Measurements from ENCODE around the gene STK10.

STK10 gene

GRCh38 chr5:172188893-172189692 is 1.1 kb upstream of the STK10 start:
- DNase-seq = no peak

GRCh38 chr5:172187118-172188032 is 649 bp downstream of the STK10 start:
- DNase-seq = peak; percentile 21

GRCh38 chr5:172186114-172186695 is 1.8 kb downstream of the STK10 start:
- no peak for DNase-seq

GRCh38 chr5:172185096-172185461 is 2.9 kb downstream of the STK10 start:
- no peak for DNase-seq

GRCh38 chr5:172183881-172184280 is 4.1 kb downstream of the STK10 start:
- no peak for DNase-seq

- DNase-seq = no peak
Observed at GRCh38 chr5:172182291-172182690, 5.7 kb downstream of the STK10 start.

GRCh38 chr5:172180936-172181335 is 7.1 kb downstream of the STK10 start:
- no peak for DNase-seq

GRCh38 chr5:172178991-172179989 is 8.7 kb downstream of the STK10 start:
- DNase-seq = no peak

- no peak for DNase-seq
Observed at GRCh38 chr5:172178301-172178987, 9.6 kb downstream of the STK10 start.

- no peak for DNase-seq
Observed at GRCh38 chr5:172177176-172177575, 10.8 kb downstream of the STK10 start.

- no peak for DNase-seq
Observed at GRCh38 chr5:172175263-172175719, 12.7 kb downstream of the STK10 start.

- no peak for DNase-seq
Observed at GRCh38 chr5:172173564-172174153, 14.4 kb downstream of the STK10 start.

GRCh38 chr5:172172912-172173563 is 15.0 kb downstream of the STK10 start:
- DNase-seq = no peak

GRCh38 chr5:172171118-172171517 is 16.9 kb downstream of the STK10 start:
- DNase-seq = no peak

GRCh38 chr5:172170251-172170701 is 17.7 kb downstream of the STK10 start:
- no peak for DNase-seq

- no peak for DNase-seq
Observed at GRCh38 chr5:172169216-172169615, 18.8 kb downstream of the STK10 start.

- DNase-seq = no peak
Observed at GRCh38 chr5:172168311-172168710, 19.7 kb downstream of the STK10 start.

GRCh38 chr5:172167895-172168294 is 20.1 kb downstream of the STK10 start:
- DNase-seq = no peak

- DNase-seq = no peak
Observed at GRCh38 chr5:172166030-172166826, 21.8 kb downstream of the STK10 start.

- no peak for DNase-seq
Observed at GRCh38 chr5:172165465-172165864, 22.6 kb downstream of the STK10 start.

All from NCI-H1105 treated with DMSO at 0.1 percent for 48 hours (cell line).